Endothelial cell of umbilical vein (primary cell): ENCODE data around the gene MEF2A. TPM values are rescaled to one million over a fixed set of nuclear protein-coding genes. Genes with fewer than 3 reads are reported as not detected.

Experiments
- BruUV-seq: library from RNA; stranded (reverse); fragments of 400-500 nt; replicated peaks from 2 replicates; lab custom pipeline; 2021; lab: Mats Ljungman, UMichigan
- CTCF ChIA-PET: fragments of 300-600, 350-600 bp; sonication (Branson Sonifier 250); formaldehyde crosslinking; loops from one replicate; lab custom pipeline; 2021; ENCODE audit warnings: antibody characterized with exemption, inconsistent platforms; lab: Charles Lee
- POLR2A ChIA-PET: fragments of 300-600, 350-600 bp; sonication (Branson Sonifier 250); formaldehyde crosslinking; loops from one replicate; lab custom pipeline; 2021; ENCODE audit warnings: antibody characterized with exemption, inconsistent platforms; lab: Charles Lee
- DNase-seq: peaks from one replicate; pipeline ENCODE4 v3.0.0-alpha.2; 2011; ENCODE audit warnings: low read depth, low spot score
- FAIRE-seq: peaks from 2 replicates; lab custom pipeline; 2011; peaks lifted over from hg19 to GRCh38; lab: Jason Lieb, UNC
- H2AFZ ChIP-seq: 2 replicates; pipeline ENCODE4 v1.6.0; 2012; ENCODE audit warnings: low read depth, low read length, control low read depth, inconsistent platforms
- H3K27ac ChIP-seq: 2 replicates; pipeline ENCODE4 v1.5.1; 2011; ENCODE audit warnings: low read depth, mild to moderate bottlenecking, control low read depth, low read length, moderate library complexity; ENCODE audit not compliant: insufficient read depth
- H3K27me3 ChIP-seq, 2 experiments: 2 replicates each; pipeline versions ENCODE4 v1.6.0 to v1.6.1; 2011; ENCODE audit warnings: low read length in 2 of 2, mixed read lengths in 1 of 2; ENCODE audit not compliant: control insufficient read depth in 2 of 2, insufficient read depth in 2 of 2
- H3K36me3 ChIP-seq, 2 experiments: 2 replicates in 1 of 2; 3 replicates in 1 of 2; pipeline ENCODE4 v1.5.1; 2011; ENCODE audit warnings: low read length in 2 of 2, mild to moderate bottlenecking in 1 of 2, moderate library complexity in 1 of 2; ENCODE audit not compliant: control insufficient read depth in 2 of 2, insufficient read depth in 2 of 2; ENCODE audit errors: extremely low read depth in 1 of 2
- H3K4me1 ChIP-seq: 3 replicates; pipeline ENCODE4 v1.5.1; 2011; ENCODE audit warnings: mild to moderate bottlenecking, low read length; ENCODE audit not compliant: control insufficient read depth, insufficient read depth; ENCODE audit errors: extremely low read depth
- H3K4me2 ChIP-seq: 2 replicates; pipeline ENCODE4 v1.6.1; 2011; ENCODE audit warnings: low read length, control low read depth, mixed read lengths; ENCODE audit not compliant: insufficient read depth
- H3K4me3 ChIP-seq, 3 experiments: fragments of 200-600 bp in 1 of 3; sonication (generic), shearing (Covaris generic) in 1 of 3; replicated peaks in 1 of 3; 2 replicates each; pipeline ENCODE4 v1.5.1; 2011 to 2016; ENCODE audit warnings: control low read depth in 3 of 3, low read length in 3 of 3, mild to moderate bottlenecking in 2 of 3, inconsistent platforms in 1 of 3, low read depth in 1 of 3, moderate library complexity in 1 of 3; ENCODE audit not compliant: insufficient read depth in 1 of 3
- H3K79me2 ChIP-seq: 2 replicates; pipeline ENCODE4 v1.6.0; 2012; ENCODE audit warnings: low read length, inconsistent platforms; ENCODE audit not compliant: control insufficient read depth, insufficient read depth
- H3K9ac ChIP-seq: replicated peaks from 2 replicates; pipeline ENCODE3; 2011; ENCODE audit warnings: low read length, control low read depth; ENCODE audit not compliant: insufficient read depth; ENCODE audit errors: extremely low read depth
- H3K9me1 ChIP-seq: replicated peaks from 3 replicates; pipeline ENCODE4 v1.6.0; 2011; ENCODE audit warnings: mild to moderate bottlenecking, low read length; ENCODE audit not compliant: control insufficient read depth, insufficient read depth; ENCODE audit errors: extremely low read depth
- H3K9me3 ChIP-seq: replicated peaks from 2 replicates; pipeline ENCODE4 v1.5.1; 2012; ENCODE audit warnings: low read length, inconsistent platforms; ENCODE audit not compliant: control insufficient read depth, insufficient read depth
- H4K20me1 ChIP-seq: replicated peaks from 2 replicates; pipeline ENCODE3; 2011; ENCODE audit warnings: mild to moderate bottlenecking, low read length; ENCODE audit not compliant: control insufficient read depth, insufficient read depth; ENCODE audit errors: extremely low read depth
- EZH2 ChIP-seq: IDR thresholded peaks from 2 replicates; pipeline ENCODE4 v1.6.1; 2012; ENCODE audit warnings: borderline replicate concordance, low read depth, mild to moderate bottlenecking, moderate library complexity, low read length, inconsistent platforms; ENCODE audit not compliant: severe bottlenecking
- FOS ChIP-seq: IDR thresholded peaks from 2 replicates; pipeline ENCODE4 v1.6.1; 2011; ENCODE audit warnings: mild to moderate bottlenecking, low read length, moderate library complexity, borderline replicate concordance; ENCODE audit not compliant: insufficient read depth
- GATA2 ChIP-seq: IDR thresholded peaks from 2 replicates; pipeline ENCODE4 v1.7.0; 2011; ENCODE audit warnings: low read depth, mild to moderate bottlenecking, moderate library complexity, mixed read lengths, low read length; ENCODE audit not compliant: insufficient read length, insufficient read depth
- JUN ChIP-seq: IDR thresholded peaks from 2 replicates; pipeline ENCODE4 v1.6.1; 2011; ENCODE audit warnings: borderline replicate concordance, low read depth; ENCODE audit not compliant: insufficient read length, insufficient read depth
- MAX ChIP-seq: IDR thresholded peaks from 2 replicates; pipeline ENCODE4 v1.6.1; 2011; ENCODE audit not compliant: insufficient read depth, insufficient read length
- MYC ChIP-seq: IDR thresholded peaks from one replicate; pipeline ENCODE4 v1.6.1; 2011; ENCODE audit warnings: mild to moderate bottlenecking, low read depth, low read length
- POLR2A ChIP-seq: IDR thresholded peaks from 2 replicates; pipeline ENCODE4 v1.6.1; 2012; ENCODE audit warnings: low read depth, mild to moderate bottlenecking, control low read depth, low read length
- POLR2AphosphoS5 ChIP-seq: IDR thresholded peaks from 2 replicates; pipeline ENCODE4 v1.6.1; 2012; ENCODE audit warnings: low read depth, mild to moderate bottlenecking, control low read depth, low read length, moderate library complexity; ENCODE audit not compliant: insufficient read depth
- dilution Hi-C: fragments of 300-500 bp; cut with MboI; formaldehyde crosslinking; loops from one replicate; pipeline ENCODE4 v1.15.0; 2019; ENCODE audit warnings: low sequenced_read_pairs; ENCODE audit not compliant: extremely low pct_ligation_motif_present
- intact Hi-C: fragments of 100-400 bp; cut with micrococcal nuclease; formaldehyde crosslinking; loops from one replicate; pipeline ENCODE4 v1.10.0; 2022
- polyA plus RNA-seq, 4 experiments: library from polyadenylated mRNA; depleted of rRNA in 3 of 4; stranded (reverse) in 3 of 4; unstranded in 1 of 4; fragments of >200 nt; gene quantifications; 2 replicates each; pipeline versions ENCODE4 v1.2.1 to v1.2.3, GENCODE V29; 2011 to 2012; ENCODE audit warnings: missing spikeins in 1 of 4
- total RNA-seq: library from RNA; stranded (reverse); gene quantifications from 2 replicates; pipeline ENCODE4 v1.2.3, GENCODE V29; 2021
- TF ChIP-seq, protein P1 (sequence below), 2 donors: IDR thresholded peaks; 1 replicate in 1 of 2; 2 replicates in 1 of 2; pipeline ENCODE4 v1.5.1; 2011; ENCODE audit warnings: low read length in 2 of 2, mild to moderate bottlenecking in 2 of 2, moderate library complexity in 2 of 2, control low read depth in 1 of 2, inconsistent platforms in 1 of 2, low read depth in 1 of 2; ENCODE audit not compliant: insufficient read depth in 1 of 2; ENCODE audit errors: extremely low read depth in 1 of 2

MEF2A gene
- total and polyA plus RNA-seq, 2 donors (not counting 3 experiments of a cell fraction or from before 2014, with no cell fraction given) = 38.0 to 45.3 TPM

GRCh38 chr15:99677540-99678134 is 111.9 kb downstream of the MEF2A start:
- no peaks in the 10 kb centered on the region for H3K79me2 ChIP-seq
- no peaks in the 10 kb centered on the region for H3K9me1 ChIP-seq
- TF ChIP-seq JUN (no peak), POLR2A (no peak), MAX (no peak), POLR2AphosphoS5 (no peak), MYC (no peak), FOS (no peak), GATA2 (no peak), EZH2 (no peak)
- TF ChIP-seq, protein P1, sequence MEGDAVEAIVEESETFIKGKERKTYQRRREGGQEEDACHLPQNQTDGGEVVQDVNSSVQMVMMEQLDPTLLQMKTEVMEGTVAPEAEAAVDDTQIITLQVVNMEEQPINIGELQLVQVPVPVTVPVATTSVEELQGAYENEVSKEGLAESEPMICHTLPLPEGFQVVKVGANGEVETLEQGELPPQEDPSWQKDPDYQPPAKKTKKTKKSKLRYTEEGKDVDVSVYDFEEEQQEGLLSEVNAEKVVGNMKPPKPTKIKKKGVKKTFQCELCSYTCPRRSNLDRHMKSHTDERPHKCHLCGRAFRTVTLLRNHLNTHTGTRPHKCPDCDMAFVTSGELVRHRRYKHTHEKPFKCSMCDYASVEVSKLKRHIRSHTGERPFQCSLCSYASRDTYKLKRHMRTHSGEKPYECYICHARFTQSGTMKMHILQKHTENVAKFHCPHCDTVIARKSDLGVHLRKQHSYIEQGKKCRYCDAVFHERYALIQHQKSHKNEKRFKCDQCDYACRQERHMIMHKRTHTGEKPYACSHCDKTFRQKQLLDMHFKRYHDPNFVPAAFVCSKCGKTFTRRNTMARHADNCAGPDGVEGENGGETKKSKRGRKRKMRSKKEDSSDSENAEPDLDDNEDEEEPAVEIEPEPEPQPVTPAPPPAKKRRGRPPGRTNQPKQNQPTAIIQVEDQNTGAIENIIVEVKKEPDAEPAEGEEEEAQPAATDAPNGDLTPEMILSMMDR (IDR thresholded peaks at IDR 0.05; ENCODE audit: extremely low read depth in 1 of 2, insufficient read depth in 1 of 2, low read depth in 1 of 2, low read length in 2 of 2) = no peak
- H3K27ac ChIP-seq = no peak overlapping the region
- H3K4me2 ChIP-seq = no peak overlapping the region
- H3K36me3 ChIP-seq = peaks cover 1 to 8% of the 10 kb centered on the region in 2 experiments
- FAIRE-seq (no peak), DNase-seq (no peak)
- no TSS peak for BruUV-seq
- no peak overlapping the region for H3K9ac ChIP-seq
- ChIA-PET POLR2A (no interaction called here), CTCF (no interaction called here)
- no peaks in the 10 kb centered on the region for H3K9me3 ChIP-seq
- H4K20me1 ChIP-seq = no peaks in the 10 kb centered on the region
- H2AFZ ChIP-seq = no peak overlapping the region
- intact Hi-C loops = no loop called here
- H3K27me3 ChIP-seq = no peaks in the 10 kb centered on the region
- H3K4me1 ChIP-seq = peaks cover 12% of the 10 kb centered on the region
- dilution Hi-C loops = no loop called here
- no peak overlapping the region for H3K4me3 ChIP-seq
